ENCODE measurements around the gene RPL26.

GRCh38 chr17:8359769-8360168 is 23.2 kb downstream of the RPL26 start:
- TF ChIP-seq, protein P1, sequence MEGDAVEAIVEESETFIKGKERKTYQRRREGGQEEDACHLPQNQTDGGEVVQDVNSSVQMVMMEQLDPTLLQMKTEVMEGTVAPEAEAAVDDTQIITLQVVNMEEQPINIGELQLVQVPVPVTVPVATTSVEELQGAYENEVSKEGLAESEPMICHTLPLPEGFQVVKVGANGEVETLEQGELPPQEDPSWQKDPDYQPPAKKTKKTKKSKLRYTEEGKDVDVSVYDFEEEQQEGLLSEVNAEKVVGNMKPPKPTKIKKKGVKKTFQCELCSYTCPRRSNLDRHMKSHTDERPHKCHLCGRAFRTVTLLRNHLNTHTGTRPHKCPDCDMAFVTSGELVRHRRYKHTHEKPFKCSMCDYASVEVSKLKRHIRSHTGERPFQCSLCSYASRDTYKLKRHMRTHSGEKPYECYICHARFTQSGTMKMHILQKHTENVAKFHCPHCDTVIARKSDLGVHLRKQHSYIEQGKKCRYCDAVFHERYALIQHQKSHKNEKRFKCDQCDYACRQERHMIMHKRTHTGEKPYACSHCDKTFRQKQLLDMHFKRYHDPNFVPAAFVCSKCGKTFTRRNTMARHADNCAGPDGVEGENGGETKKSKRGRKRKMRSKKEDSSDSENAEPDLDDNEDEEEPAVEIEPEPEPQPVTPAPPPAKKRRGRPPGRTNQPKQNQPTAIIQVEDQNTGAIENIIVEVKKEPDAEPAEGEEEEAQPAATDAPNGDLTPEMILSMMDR (conservative IDR thresholded peaks at IDR 0.05; ENCODE audit: low read depth, low read length) = no peak
- TF ChIP-seq EZH2 (IDR thresholded peaks at IDR 0.05; ENCODE audit: low read length, unreplicated experiment) = no peak

All from PC-3 (cell line).